Coronary artery (tissue), 2 donors: ENCODE measurements around the gene ATP9B.
"Not testable (repeated sequence)": the region's sequence is repeated elsewhere in the genome, so short reads cannot be mapped to it uniquely, and the experiment has no call there.

ENCODE experiments used
- DNase-seq: peaks from one replicate; pipeline ENCODE4 v3.0.0-alpha.2; 2017; ENCODE audit warnings: low spot score
- H3K27ac ChIP-seq, 2 donors: fragments of 200-600 bp; sonication (generic); one replicate each; pipeline ENCODE4 v1.5.1; 2016 to 2019
- H3K4me3 ChIP-seq: fragments of 200-600 bp; sonication (generic); 2 replicates; pipeline ENCODE4 v1.5.1; 2016; ENCODE audit warnings: mild to moderate bottlenecking, moderate library complexity
- CTCF ChIP-seq: fragments of 200-600 bp; sonication (generic); IDR thresholded peaks from one replicate; pipeline ENCODE4 v1.5.1; 2019; ENCODE audit warnings: antibody characterized with exemption

The ATP9B gene

GRCh38 chr18:79070486-79070885 is 1.3 kb downstream of the ATP9B start:
- H3K4me3 ChIP-seq = peak overlapping the region; percentile 87
- H3K27ac ChIP-seq = no peak overlapping the region
- no peak for TF ChIP-seq CTCF
- no peak for DNase-seq

- no peak for DNase-seq
- no peak for TF ChIP-seq CTCF
- no peak overlapping the region for H3K27ac ChIP-seq
- no peak overlapping the region for H3K4me3 ChIP-seq
Observed at GRCh38 chr18:79071037-79071436, 1.8 kb downstream of the ATP9B start.

- Histone ChIP-seq H3K27ac (no peak overlapping the region), H3K4me3 (no peak overlapping the region)
- no peak for TF ChIP-seq CTCF
- peak; percentile 17 for DNase-seq
Observed at GRCh38 chr18:79071503-79072210, 2.5 kb downstream of the ATP9B start.

- DNase-seq = not testable (repeated sequence)
Observed at GRCh38 chr18:79072655-79073054, 3.5 kb downstream of the ATP9B start.

GRCh38 chr18:79077181-79077580 is 8.0 kb downstream of the ATP9B start:
- TF ChIP-seq CTCF = no peak
- H3K27ac ChIP-seq = no peak overlapping the region
- H3K4me3 ChIP-seq = no peak overlapping the region
- no peak for DNase-seq

More at GRCh38 chr18:79072655-79073054, 3.5 kb downstream of the ATP9B start:
- H3K27ac ChIP-seq, H3K4me3 ChIP-seq: not testable (repeated sequence)

- DNase-seq, H3K4me3 ChIP-seq, H3K27ac ChIP-seq: not testable (repeated sequence)
Observed at GRCh38 chr18:79078791-79079190, 9.6 kb downstream of the ATP9B start.

- Histone ChIP-seq H3K4me3 (no peak overlapping the region), H3K27ac (no peak overlapping the region)
- no peak for DNase-seq
- TF ChIP-seq CTCF = no peak
Observed at GRCh38 chr18:79092874-79093273, 23.7 kb downstream of the ATP9B start.

- no peak overlapping the region for H3K27ac ChIP-seq
- H3K4me3 ChIP-seq = no peak overlapping the region
- no peak for DNase-seq
- TF ChIP-seq CTCF = no peak
Observed at GRCh38 chr18:79093986-79094385, 24.8 kb downstream of the ATP9B start.
